GM23338 (cell line): Measurements from ENCODE around the gene GET3. TPM values are rescaled to one million over a fixed set of nuclear protein-coding genes. Genes with fewer than 3 reads are reported as not detected.

Experiments
- ATAC-seq: fragments of 200-7000 bp; cut with Tn5 transposase; 3 replicates; pipeline ENCODE4 v1.9.1; 2020
- DNase-seq: peaks from one replicate; pipeline ENCODE4 v3.0.0-alpha.2; 2015; ENCODE audit warnings: low spot score
- H2AFZ ChIP-seq: fragments of 200-600 bp; sonication (generic); 2 replicates; pipeline ENCODE4 v1.8.0; 2016; ENCODE audit warnings: antibody characterized with exemption, mild to moderate bottlenecking, moderate library complexity
- H3F3A ChIP-seq: fragments of 200-600 bp; sonication (generic); replicated peaks from 2 replicates; pipeline ENCODE4 v1.8.0; 2017; ENCODE audit warnings: antibody characterized with exemption, mixed run types, low read depth
- H3K27ac ChIP-seq: fragments of 200-600 bp; sonication (generic); 2 replicates; pipeline ENCODE4 v1.6.1; 2016; ENCODE audit warnings: low read depth
- H3K27me3 ChIP-seq: fragments of 200-600 bp; sonication (generic); 2 replicates; pipeline ENCODE4 v1.8.0; 2016; ENCODE audit warnings: mild to moderate bottlenecking, mixed run types, moderate library complexity; ENCODE audit not compliant: insufficient read depth
- H3K36me3 ChIP-seq: fragments of 200-600 bp; sonication (generic); 2 replicates; pipeline ENCODE4 v1.8.0; 2016; ENCODE audit warnings: mild to moderate bottlenecking; ENCODE audit not compliant: insufficient read depth
- H3K4me1 ChIP-seq: fragments of 200-600 bp; sonication (generic); 2 replicates; pipeline ENCODE4 v1.8.0; 2016; ENCODE audit warnings: mild to moderate bottlenecking, moderate library complexity; ENCODE audit not compliant: insufficient read depth
- H3K4me2 ChIP-seq: fragments of 200-600 bp; sonication (generic); 2 replicates; pipeline ENCODE4 v1.7.1; 2017; ENCODE audit warnings: mixed run types
- H3K4me3 ChIP-seq: fragments of 200-600 bp; sonication (generic); 2 replicates; pipeline ENCODE4 v1.6.1; 2016; ENCODE audit warnings: mixed run types
- H3K79me2 ChIP-seq: fragments of 200-600 bp; sonication (generic); replicated peaks from 2 replicates; pipeline ENCODE4 v1.8.0; 2017; ENCODE audit warnings: mild to moderate bottlenecking; ENCODE audit not compliant: insufficient read depth
- H3K9me2 ChIP-seq: fragments of 200-600 bp; sonication (generic); 2 replicates; pipeline ENCODE4 v1.8.0; 2017; ENCODE audit not compliant: insufficient read depth
- H4K20me1 ChIP-seq: fragments of 200-600 bp; sonication (generic); replicated peaks from 2 replicates; pipeline ENCODE4 v1.8.0; 2017; ENCODE audit warnings: mild to moderate bottlenecking; ENCODE audit not compliant: insufficient read depth
- H3K27ac Mint-ChIP-seq: 2 replicates; pipeline ENCODE4 v1.8.0; 2020; ENCODE audit warnings: inconsistent platforms, mild to moderate bottlenecking, moderate library complexity, mixed read lengths
- H3K27me3 Mint-ChIP-seq: 3 replicates; pipeline ENCODE4 v1.8.0; 2022; ENCODE audit warnings: low read depth, mild to moderate bottlenecking, moderate library complexity, mixed read lengths, inconsistent platforms; ENCODE audit not compliant: insufficient read depth, poor library complexity
- H3K36me3 Mint-ChIP-seq: 3 replicates; pipeline ENCODE4 v1.8.0; 2021; ENCODE audit warnings: low read depth, mild to moderate bottlenecking, inconsistent platforms, moderate library complexity, mixed read lengths
- H3K4me1 Mint-ChIP-seq: 3 replicates; pipeline ENCODE4 v1.8.0; 2020; ENCODE audit warnings: mild to moderate bottlenecking, inconsistent platforms, mixed read lengths
- H3K4me3 Mint-ChIP-seq: 3 replicates; pipeline ENCODE4 v1.8.0; 2021; ENCODE audit warnings: moderate library complexity, mild to moderate bottlenecking, inconsistent platforms, mixed read lengths
- H3K9me3 Mint-ChIP-seq: 3 replicates; pipeline ENCODE4 v1.8.0; 2020; ENCODE audit warnings: moderate library complexity, mild to moderate bottlenecking, inconsistent platforms, mixed read lengths
- CREB1 ChIP-seq: fragments of 250-450 bp; sonication (Bioruptor Pico); IDR thresholded peaks from 2 replicates; pipeline ENCODE4 v1.5.0; 2020; ENCODE audit warnings: low read depth, mild to moderate bottlenecking, moderate library complexity
- ETS1 ChIP-seq: IDR thresholded peaks from 2 replicates; pipeline ENCODE4 v1.6.1; 2016; ENCODE audit warnings: antibody characterized with exemption
- EZH2 ChIP-seq: fragments of 200-600 bp; sonication (generic); IDR thresholded peaks from one replicate; pipeline ENCODE4 v1.8.0; 2017; ENCODE audit warnings: antibody characterized with exemption, mild to moderate bottlenecking, low read depth; ENCODE audit not compliant: unreplicated experiment
- EZH2phosphoT487 ChIP-seq: fragments of 200-600 bp; sonication (generic); IDR thresholded peaks from one replicate; pipeline ENCODE4 v1.8.1; 2018; ENCODE audit warnings: antibody characterized with exemption; ENCODE audit not compliant: unreplicated experiment
- JUNB ChIP-seq: IDR thresholded peaks from one replicate; pipeline ENCODE4 v1.6.1; 2016; ENCODE audit warnings: antibody characterized with exemption; ENCODE audit not compliant: unreplicated experiment
- NANOG ChIP-seq: IDR thresholded peaks from 2 replicates; pipeline ENCODE4 v1.6.1; 2016; ENCODE audit warnings: antibody characterized with exemption, borderline replicate concordance
- POLR2AphosphoS5 ChIP-seq: IDR thresholded peaks from 2 replicates; pipeline ENCODE4 v1.6.1; 2016; ENCODE audit warnings: antibody characterized with exemption, low read depth
- REST ChIP-seq: IDR thresholded peaks from one replicate; pipeline ENCODE4 v1.6.1; 2018; ENCODE audit warnings: antibody characterized with exemption; ENCODE audit not compliant: unreplicated experiment
- ZNF114 ChIP-seq: fragments of 250-450 bp; sonication (Bioruptor Pico); IDR thresholded peaks from 2 replicates; pipeline ENCODE4 v1.5.0; 2020; ENCODE audit warnings: mild to moderate bottlenecking, moderate library complexity
- ZNF331 ChIP-seq: fragments of 250-450 bp; sonication (Bioruptor Pico); IDR thresholded peaks from 2 replicates; pipeline ENCODE4 v1.5.0; 2020; ENCODE audit warnings: low read depth, mild to moderate bottlenecking, moderate library complexity
- long read RNA-seq: library from polyadenylated mRNA; unstranded; transcript quantifications from one replicate; pipeline ENCODE4 v2.0.0, GENCODE V29; 2020; ENCODE audit not compliant: unreplicated experiment
- polyA plus RNA-seq: library from polyadenylated mRNA; unstranded; fragments of >200 nt; fragmentation: Nextera tagmentation; extraction: Ambion mirVana; gene quantifications from 2 replicates; pipeline ENCODE4 v1.2.1, GENCODE V29; 2016
- total RNA-seq: library from RNA; depleted of rRNA; stranded (reverse); fragments of >200 nt; shearing (Covaris generic); gene quantifications from 2 replicates; pipeline ENCODE4 v1.2.3, GENCODE V29; 2014; rRNA removed

GET3 gene
- total RNA-seq (75.3 and 109 TPM in 2 replicates), polyA plus RNA-seq (89.5 and 90.4 TPM in 2 replicates)
- long read RNA-seq, transcript ASNA1-201 (7 exons, 1,280 nt) = major isoform, 56 of 57 reads
- long read RNA-seq, partial matches to known transcripts = 1 of 57 reads
- long read RNA-seq, other reads (novel, unspliced or antisense) = 0 of 57 reads

GRCh38 chr19:12736995-12737834 lies at the start of gene GET3:
Gene GET3 (plus strand): TSS chr19:12737497. CDS start chr19:12737506, 9 bp downstream.
- ATAC-seq (peak; percentile 90), DNase-seq (peak; percentile 100)
- H4K20me1 ChIP-seq = peaks cover 16% of the 10 kb centered on the region
- peaks cover 10% of the 10 kb centered on the region; the same call in 1 of the 2 replicates for H3F3A ChIP-seq
- peak within 1 kb of the TSS; percentile 99 for H3K27ac Mint-ChIP-seq
- peak within 1 kb of the TSS; percentile 93 for H3K4me2 ChIP-seq
- H3K27me3 Mint-ChIP-seq = peaks cover 9% of the 10 kb centered on the region
- peaks cover 33% of the 10 kb centered on the region for H3K79me2 ChIP-seq
- H3K9me3 Mint-ChIP-seq = no peaks in the 10 kb centered on the region
- H3K27me3 ChIP-seq = no peaks in the 10 kb centered on the region
- peak within 1 kb of the TSS; percentile 100 for H3K4me3 Mint-ChIP-seq
- H3K4me3 ChIP-seq = peak within 1 kb of the TSS; percentile 57
- H3K4me1 Mint-ChIP-seq = peaks cover 16% of the 10 kb centered on the region
- H3K36me3 Mint-ChIP-seq = peaks cover 25% of the 10 kb centered on the region
- H3K36me3 ChIP-seq = no peaks in the 10 kb centered on the region; the same call in 1 of the 2 replicates
- H3K4me1 ChIP-seq = peaks cover 7% of the 10 kb centered on the region; the same call in 1 of the 2 replicates
- no peaks in the 10 kb centered on the region for H3K9me2 ChIP-seq
- TF ChIP-seq POLR2AphosphoS5 (peak; percentile 43), ETS1 (peak; percentile 54; the same call in 1 of the 2 replicates), CREB1 (0 out of 2 replicates have a peak, but pooled peaks have one; percentile 33), EZH2phosphoT487 (no peak)
- peak within 1 kb of the TSS; percentile 41; the same call in 1 of the 2 replicates for H3K27ac ChIP-seq
- H2AFZ ChIP-seq = no peak within 1 kb of the TSS

GRCh38 chr19:12689012-12689411 lies 48.3 kb upstream of the GET3 start:
- Histone ChIP-seq H4K20me1 (no peaks in the 10 kb centered on the region), H3K79me2 (no peaks in the 10 kb centered on the region), H3K4me3 (no peak overlapping the region), H2AFZ (no peak overlapping the region), H3K4me1 (no peaks in the 10 kb centered on the region), H3K27me3 (no peaks in the 10 kb centered on the region), H3K27ac (no peak overlapping the region), H3F3A (no peaks in the 10 kb centered on the region), H3K36me3 (no peaks in the 10 kb centered on the region), H3K4me2 (no peak overlapping the region), H3K9me2 (no peaks in the 10 kb centered on the region)
- H3K27ac Mint-ChIP-seq = no peak overlapping the region
- DNase-seq = no peak
- H3K36me3 Mint-ChIP-seq = no peaks in the 10 kb centered on the region; the same call in 2 of the 3 replicates
- H3K4me3 Mint-ChIP-seq = no peak overlapping the region
- no peaks in the 10 kb centered on the region for H3K4me1 Mint-ChIP-seq
- no peak for ATAC-seq
- peaks cover 14% of the 10 kb centered on the region for H3K27me3 Mint-ChIP-seq
- no peaks in the 10 kb centered on the region for H3K9me3 Mint-ChIP-seq
- TF ChIP-seq REST (no peak), ZNF331 (CRISPR knock-in tag) (no peak), JUNB (no peak), EZH2phosphoT487 (no peak), EZH2 (no peak), NANOG (no peak), ZNF114 (CRISPR knock-in tag) (no peak)
